HG03196 (cell line): ENCODE results near the gene C6orf132.

Experiments used
- ATAC-seq: cut with Tn5 transposase; IDR thresholded peaks from one replicate; pipeline ENCODE4 v1.9.1; 2021; ENCODE audit not compliant: unreplicated experiment

The C6orf132 gene

GRCh38 chr6:42137194-42137753 is 5.1 kb downstream of the C6orf132 start:
- no peak for ATAC-seq

- ATAC-seq: no peak
Observed at GRCh38 chr6:42136508-42137193, 5.8 kb downstream of the C6orf132 start.

- no peak for ATAC-seq
Observed at GRCh38 chr6:42135722-42136121, 6.7 kb downstream of the C6orf132 start.

GRCh38 chr6:42135161-42135560 is 7.3 kb downstream of the C6orf132 start:
- ATAC-seq: no peak

- ATAC-seq: no peak
Observed at GRCh38 chr6:42133926-42134325, 8.5 kb downstream of the C6orf132 start.

- no peak for ATAC-seq
Observed at GRCh38 chr6:42131531-42131930, 10.9 kb downstream of the C6orf132 start.

GRCh38 chr6:42129360-42129676 is 13.1 kb downstream of the C6orf132 start:
- ATAC-seq: no peak

GRCh38 chr6:42128460-42129359 is 13.7 kb downstream of the C6orf132 start:
- no peak for ATAC-seq

- no peak for ATAC-seq
Observed at GRCh38 chr6:42125663-42126062, 16.8 kb downstream of the C6orf132 start.

GRCh38 chr6:42125231-42125630 is 17.2 kb downstream of the C6orf132 start:
- no peak for ATAC-seq

- no peak for ATAC-seq
Observed at GRCh38 chr6:42124223-42124836, 18.1 kb downstream of the C6orf132 start.

- no peak for ATAC-seq
Observed at GRCh38 chr6:42123379-42124103, 18.9 kb downstream of the C6orf132 start.

- no peak for ATAC-seq
Observed at GRCh38 chr6:42120895-42121865, 21.2 kb downstream of the C6orf132 start.

- no peak for ATAC-seq
Observed at GRCh38 chr6:42118162-42119001, 24.0 kb downstream of the C6orf132 start.

GRCh38 chr6:42117843-42118161 is 24.6 kb downstream of the C6orf132 start:
- ATAC-seq: no peak

- ATAC-seq: no peak
Observed at GRCh38 chr6:42113936-42114636, 28.3 kb downstream of the C6orf132 start.

- ATAC-seq: no peak
Observed at GRCh38 chr6:42112351-42112750, 30.1 kb downstream of the C6orf132 start.

GRCh38 chr6:42110683-42111082 is 31.7 kb downstream of the C6orf132 start:
- ATAC-seq: no peak
